Parathyroid adenoma (tissue), 2 donors: ENCODE measurements around the gene HTR1E.

Experiments used
- H2AFZ ChIP-seq: fragments of 300-600 bp; sonication (generic); one replicate; pipeline ENCODE4 v1.7.0; 2017; ENCODE audit warnings: antibody characterized with exemption, mild to moderate bottlenecking
- H3K27ac ChIP-seq: fragments of 300-600 bp; sonication (generic); one replicate; pipeline ENCODE4 v1.7.0; 2017
- H3K27me3 ChIP-seq: fragments of 300-600 bp; sonication (generic); one replicate; pipeline ENCODE4 v1.7.0; 2017; ENCODE audit warnings: low read length; ENCODE audit not compliant: control insufficient read depth, insufficient read depth
- H3K36me3 ChIP-seq: fragments of 300-600 bp; sonication (generic); one replicate; pipeline ENCODE4 v1.7.0; 2017; ENCODE audit warnings: low read length; ENCODE audit not compliant: control insufficient read depth, insufficient read depth
- H3K4me1 ChIP-seq: fragments of 300-600 bp; sonication (generic); one replicate; pipeline ENCODE4 v1.7.0; 2017; ENCODE audit warnings: control low read depth
- H3K4me2 ChIP-seq: fragments of 300-600 bp; sonication (generic); one replicate; pipeline ENCODE4 v1.7.0; 2017; ENCODE audit warnings: low read length
- H3K4me3 ChIP-seq: fragments of 300-600 bp; sonication (generic); one replicate; pipeline ENCODE4 v1.7.0; 2017; ENCODE audit warnings: low read depth, low read length
- H3K79me2 ChIP-seq: fragments of 300-600 bp; sonication (generic); one replicate; pipeline ENCODE4 v1.7.0; 2017; ENCODE audit warnings: control low read depth
- H3K9ac ChIP-seq: fragments of 300-600 bp; sonication (generic); one replicate; pipeline ENCODE4 v1.7.0; 2017; ENCODE audit warnings: mild to moderate bottlenecking
- H3K9me3 ChIP-seq: fragments of 300-600 bp; sonication (generic); one replicate; pipeline ENCODE4 v1.7.0; 2017; ENCODE audit warnings: low read length; ENCODE audit not compliant: control insufficient read depth
- TF ChIP-seq, protein P1 (sequence below): fragments of 300-600 bp; sonication (generic); IDR thresholded peaks from one replicate; pipeline ENCODE4 v1.7.0; 2017; ENCODE audit warnings: antibody characterized with exemption, mild to moderate bottlenecking
- donor health status: primary hyperparathyroidism.

Gene HTR1E

DNA sequence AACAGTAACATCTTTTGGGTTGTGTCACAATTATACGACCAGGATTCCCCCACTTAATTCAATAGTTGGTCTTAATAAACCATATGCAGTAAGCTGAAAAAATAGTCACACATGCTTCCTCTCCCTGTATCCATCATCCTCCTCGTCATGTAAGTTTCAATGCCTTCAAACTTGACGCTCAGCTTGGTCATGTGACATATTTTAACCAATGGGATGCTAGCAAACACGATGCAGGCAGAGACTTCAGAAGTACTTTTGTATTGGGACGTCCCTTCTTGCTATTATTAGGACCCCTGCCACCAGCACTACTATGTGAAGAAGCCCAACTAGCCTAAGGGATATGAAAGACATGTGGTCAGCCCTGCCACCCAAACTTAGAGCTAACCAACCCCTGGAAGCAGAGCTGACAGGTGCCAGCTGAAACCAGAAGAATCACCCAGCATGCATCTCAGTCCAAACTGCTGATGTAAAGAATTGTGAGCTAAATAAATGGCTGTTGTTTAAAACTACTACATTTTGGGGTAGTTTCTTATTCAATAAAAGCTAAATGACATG lies 108.3 kb downstream of the HTR1E start:
- no peak overlapping the region for H2AFZ ChIP-seq
- H3K9me3 ChIP-seq: no peaks in the 10 kb centered on the region
- H3K9ac ChIP-seq: no peak overlapping the region
- no peaks in the 10 kb centered on the region for H3K4me1 ChIP-seq
- H3K27ac ChIP-seq: no peak overlapping the region
- TF ChIP-seq, protein P1, sequence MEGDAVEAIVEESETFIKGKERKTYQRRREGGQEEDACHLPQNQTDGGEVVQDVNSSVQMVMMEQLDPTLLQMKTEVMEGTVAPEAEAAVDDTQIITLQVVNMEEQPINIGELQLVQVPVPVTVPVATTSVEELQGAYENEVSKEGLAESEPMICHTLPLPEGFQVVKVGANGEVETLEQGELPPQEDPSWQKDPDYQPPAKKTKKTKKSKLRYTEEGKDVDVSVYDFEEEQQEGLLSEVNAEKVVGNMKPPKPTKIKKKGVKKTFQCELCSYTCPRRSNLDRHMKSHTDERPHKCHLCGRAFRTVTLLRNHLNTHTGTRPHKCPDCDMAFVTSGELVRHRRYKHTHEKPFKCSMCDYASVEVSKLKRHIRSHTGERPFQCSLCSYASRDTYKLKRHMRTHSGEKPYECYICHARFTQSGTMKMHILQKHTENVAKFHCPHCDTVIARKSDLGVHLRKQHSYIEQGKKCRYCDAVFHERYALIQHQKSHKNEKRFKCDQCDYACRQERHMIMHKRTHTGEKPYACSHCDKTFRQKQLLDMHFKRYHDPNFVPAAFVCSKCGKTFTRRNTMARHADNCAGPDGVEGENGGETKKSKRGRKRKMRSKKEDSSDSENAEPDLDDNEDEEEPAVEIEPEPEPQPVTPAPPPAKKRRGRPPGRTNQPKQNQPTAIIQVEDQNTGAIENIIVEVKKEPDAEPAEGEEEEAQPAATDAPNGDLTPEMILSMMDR: no peak
- H3K4me3 ChIP-seq: no peak overlapping the region
- H3K4me2 ChIP-seq: no peak overlapping the region
- H3K79me2 ChIP-seq: no peaks in the 10 kb centered on the region
- no peaks in the 10 kb centered on the region for H3K36me3 ChIP-seq
- no peaks in the 10 kb centered on the region for H3K27me3 ChIP-seq

DNA sequence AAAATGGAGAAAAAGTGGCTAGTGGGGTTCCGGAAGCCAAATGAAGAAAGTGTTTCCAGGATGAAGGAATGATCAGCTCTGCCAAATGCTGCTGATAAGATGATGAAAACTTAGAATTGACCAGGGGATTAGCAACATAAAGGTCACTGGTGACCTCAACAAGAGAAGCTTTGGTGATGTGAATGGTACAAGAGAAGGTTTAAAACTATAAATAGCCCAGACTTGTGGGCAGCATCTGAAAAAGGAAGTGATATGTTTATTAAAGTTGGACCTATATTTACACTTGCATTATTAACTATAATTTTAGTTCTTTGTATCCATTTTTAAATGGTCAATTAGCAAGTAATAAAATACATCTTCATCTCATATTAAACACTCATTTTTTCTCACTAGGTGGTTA lies 112.5 kb downstream of the HTR1E start:
- Histone ChIP-seq H3K9ac (no peak overlapping the region), H3K4me1 (no peaks in the 10 kb centered on the region), H3K27me3 (no peaks in the 10 kb centered on the region), H3K79me2 (no peaks in the 10 kb centered on the region), H2AFZ (no peak overlapping the region), H3K36me3 (no peaks in the 10 kb centered on the region), H3K4me3 (no peak overlapping the region), H3K4me2 (no peak overlapping the region), H3K9me3 (no peaks in the 10 kb centered on the region), H3K27ac (no peak overlapping the region)
- TF ChIP-seq, protein P1: no peak

DNA sequence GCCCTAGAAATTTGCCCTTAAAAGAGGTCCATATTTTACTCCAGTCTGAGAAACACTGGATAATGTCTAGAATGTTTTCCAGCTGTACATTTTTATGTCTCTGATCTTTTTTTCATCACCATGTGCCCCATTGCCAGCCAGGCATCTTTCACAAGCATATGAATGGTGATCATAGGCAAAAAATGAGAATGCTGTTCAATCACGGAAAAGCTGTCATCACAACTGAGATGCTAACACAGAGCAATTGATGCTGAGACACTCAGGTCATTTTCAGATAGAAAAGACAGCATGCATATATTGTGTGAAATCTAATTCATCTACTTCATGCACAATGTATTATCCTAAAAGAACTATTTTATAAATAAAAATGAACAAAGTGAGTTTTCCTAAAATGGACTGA lies 116.0 kb downstream of the HTR1E start:
- no peaks in the 10 kb centered on the region for H3K9me3 ChIP-seq
- no peaks in the 10 kb centered on the region for H3K27me3 ChIP-seq
- H2AFZ ChIP-seq: no peak overlapping the region
- no peak overlapping the region for H3K27ac ChIP-seq
- no peak overlapping the region for H3K4me3 ChIP-seq
- TF ChIP-seq, protein P1: no peak
- H3K36me3 ChIP-seq: no peaks in the 10 kb centered on the region
- no peak overlapping the region for H3K9ac ChIP-seq
- no peaks in the 10 kb centered on the region for H3K4me1 ChIP-seq
- H3K79me2 ChIP-seq: no peaks in the 10 kb centered on the region
- no peak overlapping the region for H3K4me2 ChIP-seq

DNA sequence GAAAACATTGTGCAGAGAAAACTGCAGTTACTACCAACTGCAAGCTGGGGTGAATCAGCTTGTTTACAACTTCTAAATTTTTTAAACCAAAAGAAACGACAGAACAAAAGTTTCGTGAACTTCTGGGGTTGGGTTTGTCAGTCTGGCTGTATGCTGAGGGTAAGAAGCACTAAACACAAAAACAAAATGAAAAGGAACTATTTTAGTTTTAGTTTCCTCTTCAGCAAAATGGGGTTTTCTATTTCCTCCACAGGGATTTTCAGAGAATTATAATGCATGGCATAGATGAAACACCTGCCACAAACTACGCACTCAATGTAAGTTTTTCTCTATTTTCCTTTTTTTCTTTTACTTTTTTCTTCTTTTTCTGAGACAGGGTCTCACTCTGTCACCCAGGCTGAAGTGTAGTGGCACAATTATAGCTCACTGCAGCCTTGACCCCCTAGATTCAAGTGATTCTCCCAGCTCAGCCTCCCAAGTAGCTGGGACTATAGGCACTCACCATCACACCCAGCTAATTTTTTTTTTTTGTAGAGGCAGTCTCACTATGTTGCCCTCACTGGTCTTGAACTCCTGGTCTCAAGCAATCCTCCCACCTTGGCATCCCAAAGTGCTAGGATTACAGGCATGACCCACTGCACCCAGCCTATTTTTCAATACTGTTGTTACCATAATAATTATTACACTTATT lies 117.0 kb downstream of the HTR1E start:
- no peak overlapping the region for H3K4me2 ChIP-seq
- no peaks in the 10 kb centered on the region for H3K36me3 ChIP-seq
- no peaks in the 10 kb centered on the region for H3K4me1 ChIP-seq
- no peaks in the 10 kb centered on the region for H3K79me2 ChIP-seq
- H3K27ac ChIP-seq: no peak overlapping the region
- TF ChIP-seq, protein P1: no peak
- no peaks in the 10 kb centered on the region for H3K9me3 ChIP-seq
- H2AFZ ChIP-seq: no peak overlapping the region
- no peaks in the 10 kb centered on the region for H3K27me3 ChIP-seq
- no peak overlapping the region for H3K4me3 ChIP-seq
- H3K9ac ChIP-seq: no peak overlapping the region

DNA sequence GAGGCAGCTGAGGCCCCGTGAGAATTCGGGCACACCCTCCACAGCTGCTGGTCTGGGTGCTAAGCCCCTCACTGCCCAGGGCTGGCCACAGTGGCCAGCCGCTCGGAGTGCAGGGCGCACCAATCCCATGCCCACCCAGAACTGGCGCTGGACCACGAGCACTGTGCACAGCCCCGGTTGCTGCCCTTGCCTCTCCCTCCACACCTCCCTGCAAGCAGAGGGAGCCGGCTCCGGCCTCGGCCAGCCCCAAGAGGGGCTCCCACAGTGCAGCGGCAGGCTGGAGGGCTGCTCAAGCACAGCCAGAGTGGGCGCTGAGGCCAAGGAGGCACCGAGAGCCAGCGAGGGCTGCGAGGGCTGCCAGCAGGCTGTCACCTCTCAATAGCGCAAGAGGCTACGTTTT lies 122.6 kb downstream of the HTR1E start:
- no peaks in the 10 kb centered on the region for H3K4me1 ChIP-seq
- H3K9me3 ChIP-seq: no peaks in the 10 kb centered on the region
- H3K4me3 ChIP-seq: no peak overlapping the region
- no peaks in the 10 kb centered on the region for H3K79me2 ChIP-seq
- no peaks in the 10 kb centered on the region for H3K36me3 ChIP-seq
- TF ChIP-seq, protein P1: no peak
- no peak overlapping the region for H3K4me2 ChIP-seq
- no peak overlapping the region for H3K9ac ChIP-seq
- no peaks in the 10 kb centered on the region for H3K27me3 ChIP-seq
- no peak overlapping the region for H2AFZ ChIP-seq
- no peak overlapping the region for H3K27ac ChIP-seq
